Spleen (tissue), 11 donors: ENCODE data around the gene ZSCAN5A. TPM values are rescaled to one million over a fixed set of nuclear protein-coding genes. Genes with fewer than 3 reads are reported as not detected.
A peak's percentile ranks its signal among the peaks of the same experiment; 100 is the strongest.

Experiments
- DNase-seq: peaks from one replicate; pipeline ENCODE4 v3.0.0-alpha.2; 2020
- H3K27ac ChIP-seq, 8 donors: fragments of 200-600 bp; sonication (generic) in 7 of 8; 1 replicate in 4 of 8; 2 replicates in 4 of 8; pipeline versions ENCODE4 v1.5.0 to v1.8.0; 2016 to 2021; ENCODE audit warnings: inconsistent platforms in 4 of 8, mild to moderate bottlenecking in 4 of 8, moderate library complexity in 1 of 8
- H3K27me3 ChIP-seq, 7 donors: fragments of 200-600 bp; sonication (generic) in 6 of 7; replicated peaks in 1 of 7; 1 replicate in 4 of 7; 2 replicates in 3 of 7; pipeline versions ENCODE4 v1.5.0 to v1.8.0; 2016 to 2021; ENCODE audit warnings: inconsistent platforms in 3 of 7, mild to moderate bottlenecking in 1 of 7
- H3K36me3 ChIP-seq, 6 donors: fragments of 200-600 bp; sonication (generic) in 5 of 6; 1 replicate in 4 of 6; 2 replicates in 2 of 6; pipeline versions ENCODE4 v1.5.0 to v1.8.0; 2016 to 2021; ENCODE audit warnings: inconsistent platforms in 2 of 6
- H3K4me1 ChIP-seq, 6 donors: fragments of 200-600 bp; sonication (generic) in 5 of 6; 1 replicate in 3 of 6; 2 replicates in 3 of 6; pipeline versions ENCODE4 v1.5.0 to v1.8.0; 2016 to 2021; ENCODE audit warnings: inconsistent platforms in 3 of 6
- H3K4me3 ChIP-seq, 8 donors: fragments of 200-600 bp; sonication (generic) in 7 of 8; 1 replicate in 4 of 8; 2 replicates in 4 of 8; pipeline versions ENCODE4 v1.5.0 to v1.8.0; 2016 to 2021; ENCODE audit warnings: inconsistent platforms in 4 of 8, mild to moderate bottlenecking in 4 of 8, moderate library complexity in 2 of 8
- H3K9me3 ChIP-seq, 8 donors: fragments of 200-600 bp; sonication (generic) in 7 of 8; 1 replicate in 4 of 8; 2 replicates in 4 of 8; pipeline versions ENCODE4 v1.5.0 to v1.8.0; 2016 to 2021; ENCODE audit warnings: inconsistent platforms in 4 of 8
- POLR2A ChIP-seq, 3 donors: fragments of 450-650 bp; IDR thresholded peaks; one replicate each; pipeline ENCODE4 v1.5.1; 2017; ENCODE audit warnings: antibody characterized with exemption in 3 of 3, mild to moderate bottlenecking in 1 of 3
- POLR2AphosphoS5 ChIP-seq, 3 donors: sonication (generic); formaldehyde crosslinking; IDR thresholded peaks; one replicate each; pipeline ENCODE4 v1.5.1; 2017; ENCODE audit warnings: antibody characterized with exemption in 3 of 3
- WGBS, 5 donors: extraction: QIAGEN DNeasy Blood & Tissue Kit in 3 of 5; methylation state at CpG; one replicate each; pipeline versions ENCODE4 v1.1.5 to v1.1.7; 2013 to 2018; 5-methylcytosine and 5-hydroxymethylcytosine counted together
- intact Hi-C: fragments of 100-400 bp; cut with DNase I; formaldehyde crosslinking; loops from one replicate; pipeline ENCODE4 v1.15.0; 2023; ENCODE audit warnings: low total_unique reads
- polyA plus RNA-seq, 3 donors: library from polyadenylated mRNA; stranded (reverse); fragments of 200-250 nt; gene quantifications; one replicate each; pipeline ENCODE4 v1.2.1, GENCODE V29; 2013
- total RNA-seq, 7 donors: library from RNA; depleted of rRNA in 3 of 7; stranded (reverse); fragments of >200 nt in 3 of 7; fragmentation: NEBNext Ultra II Directional in 4 of 7; extraction: Animal tissue kit (Norgen Biotek cat#: 25700) in 4 of 7; gene quantifications; one replicate each; pipeline versions ENCODE4 v1.1.0 to v1.2.1, GENCODE V29; 2016 to 2021
- TF ChIP-seq, protein P1 (sequence below), 11 experiments: fragments of 200-600 bp in 7 of 11; fragments of 450-650 bp in 4 of 11; sonication (generic) in 4 of 11; IDR thresholded peaks in 8 of 11; conservative IDR thresholded peaks in 3 of 11; 1 replicate in 7 of 11; 2 replicates in 4 of 11; pipeline versions ENCODE4 v1.4.0 to v1.8.0; 2016 to 2021; ENCODE audit warnings: antibody characterized with exemption in 11 of 11, inconsistent platforms in 4 of 11, mild to moderate bottlenecking in 1 of 11
- donor health status: healthy with polysubstance abuse.
- donor health status: DM: no; HTN: no; CAD: no; lungs with moderate emphysema.
- donor health status: DM: no; HTN: no; CAD: no.
- donor health status: Bipolar disorder and iron deficiency.
- donor health status: healthy.
- donor health status: DM: no; HTN: no; CAD: no.
- donor health status: DM: yes; HTN: yes; CAD: no.

Gene ZSCAN5A
- total and polyA plus RNA-seq, 10 donors: 3.4 to 18.7 (median 7.1) TPM

GRCh38 chr19:56332695-56333094 is 18.1 kb upstream of the ZSCAN5A start:
- intact Hi-C loops: loop anchor here (5.0 kb wide), 1 partner anchor 80 kb away; no protein-coding TSS in a partner anchor
- no peaks in the 10 kb centered on the region for H3K27me3 ChIP-seq
- TF ChIP-seq POLR2AphosphoS5 (IDR thresholded peaks at IDR 0.05) (no peak), POLR2A (IDR thresholded peaks at IDR 0.05) (no peak)
- TF ChIP-seq, protein P1, sequence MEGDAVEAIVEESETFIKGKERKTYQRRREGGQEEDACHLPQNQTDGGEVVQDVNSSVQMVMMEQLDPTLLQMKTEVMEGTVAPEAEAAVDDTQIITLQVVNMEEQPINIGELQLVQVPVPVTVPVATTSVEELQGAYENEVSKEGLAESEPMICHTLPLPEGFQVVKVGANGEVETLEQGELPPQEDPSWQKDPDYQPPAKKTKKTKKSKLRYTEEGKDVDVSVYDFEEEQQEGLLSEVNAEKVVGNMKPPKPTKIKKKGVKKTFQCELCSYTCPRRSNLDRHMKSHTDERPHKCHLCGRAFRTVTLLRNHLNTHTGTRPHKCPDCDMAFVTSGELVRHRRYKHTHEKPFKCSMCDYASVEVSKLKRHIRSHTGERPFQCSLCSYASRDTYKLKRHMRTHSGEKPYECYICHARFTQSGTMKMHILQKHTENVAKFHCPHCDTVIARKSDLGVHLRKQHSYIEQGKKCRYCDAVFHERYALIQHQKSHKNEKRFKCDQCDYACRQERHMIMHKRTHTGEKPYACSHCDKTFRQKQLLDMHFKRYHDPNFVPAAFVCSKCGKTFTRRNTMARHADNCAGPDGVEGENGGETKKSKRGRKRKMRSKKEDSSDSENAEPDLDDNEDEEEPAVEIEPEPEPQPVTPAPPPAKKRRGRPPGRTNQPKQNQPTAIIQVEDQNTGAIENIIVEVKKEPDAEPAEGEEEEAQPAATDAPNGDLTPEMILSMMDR (IDR thresholded peaks at IDR 0.05 in 8 of 11, conservative IDR thresholded peaks at IDR 0.05 in 3 of 11): no peak
- no peaks in the 10 kb centered on the region for H3K36me3 ChIP-seq
- no peak overlapping the region for H3K27ac ChIP-seq
- H3K9me3 ChIP-seq: peaks cover 0 to 13% (median 8%) of the 10 kb centered on the region in 8 donors
- H3K4me3 ChIP-seq: no peak overlapping the region
- DNase-seq: no peak
- H3K4me1 ChIP-seq: no peaks in the 10 kb centered on the region

- TF ChIP-seq POLR2AphosphoS5 (IDR thresholded peaks at IDR 0.05): no peak
- TF ChIP-seq POLR2A (IDR thresholded peaks at IDR 0.05): no peak
- TF ChIP-seq, protein P1 (IDR thresholded peaks at IDR 0.05 in 8 of 11, conservative IDR thresholded peaks at IDR 0.05 in 3 of 11): no peak
- intact Hi-C loops: no loop called here
- DNase-seq: no peak
- WGBS, 5 donors: 19 to 37% (median 29%) methylated on average over 1 of the region's 1 CpG
- no peaks in the 10 kb centered on the region for H3K36me3 ChIP-seq
- H3K9me3 ChIP-seq: no peaks in the 10 kb centered on the region
- H3K4me1 ChIP-seq: peaks cover 0 to 30% (median 6%) of the 10 kb centered on the region in 6 donors
- H3K27ac ChIP-seq: no peak overlapping the region
- H3K4me3 ChIP-seq: no peak overlapping the region
- H3K27me3 ChIP-seq: no peaks in the 10 kb centered on the region
Observed at GRCh38 chr19:56324436-56324835, 9.8 kb upstream of the ZSCAN5A start.

DNA sequence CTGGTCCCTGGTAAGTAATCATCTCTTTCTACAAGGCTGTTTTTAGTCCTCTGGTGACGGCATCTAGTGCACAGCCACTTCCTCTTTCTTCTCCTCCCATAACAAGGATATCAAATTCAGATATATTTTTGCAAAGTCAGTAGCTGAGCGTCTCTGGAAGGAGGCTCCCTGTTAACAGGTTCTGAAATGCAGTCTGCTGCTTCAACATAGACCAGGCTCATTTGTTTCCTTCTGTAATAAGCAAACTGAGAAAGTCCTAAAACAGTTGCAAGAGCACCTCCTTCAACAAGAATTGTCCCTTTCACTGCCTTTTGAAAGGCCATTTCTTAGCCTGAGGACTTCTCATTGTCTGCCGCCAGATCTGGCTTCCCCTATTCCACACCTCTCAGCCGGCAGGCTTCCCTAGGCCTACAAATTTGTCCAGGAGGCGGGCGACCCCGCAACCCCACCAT is 7.4 kb upstream of the ZSCAN5A start:
- 37 to 54% (median 53%) methylated on average over 7 of the region's 7 CpGs for WGBS, 5 donors
- no peak for DNase-seq
- intact Hi-C loops: no loop called here
- no peaks in the 10 kb centered on the region for H3K27me3 ChIP-seq
- H3K36me3 ChIP-seq: no peaks in the 10 kb centered on the region
- H3K4me3 ChIP-seq: no peak overlapping the region
- H3K27ac ChIP-seq: peak overlapping the region in 4 of 8 donors; percentile 30 to 71 (median 62)
- TF ChIP-seq POLR2AphosphoS5 (IDR thresholded peaks at IDR 0.05): no peak
- TF ChIP-seq, protein P1 (IDR thresholded peaks at IDR 0.05 in 8 of 11, conservative IDR thresholded peaks at IDR 0.05 in 3 of 11): no peak
- TF ChIP-seq POLR2A (IDR thresholded peaks at IDR 0.05): no peak
- peaks cover 0 to 44% (median 7%) of the 10 kb centered on the region in 6 donors for H3K4me1 ChIP-seq
- H3K9me3 ChIP-seq: no peaks in the 10 kb centered on the region

- no peaks in the 10 kb centered on the region for H3K27me3 ChIP-seq
- WGBS, 5 donors: 70 to 93% (median 80%) methylated on average over 7 to 8 of the region's 8 CpGs
- peaks cover 0 to 44% (median 7%) of the 10 kb centered on the region in 6 donors for H3K4me1 ChIP-seq
- intact Hi-C loops: no loop called here
- DNase-seq: no peak
- TF ChIP-seq POLR2AphosphoS5 (IDR thresholded peaks at IDR 0.05): no peak
- TF ChIP-seq, protein P1 (IDR thresholded peaks at IDR 0.05 in 8 of 11, conservative IDR thresholded peaks at IDR 0.05 in 3 of 11): no peak
- no peak for TF ChIP-seq POLR2A (IDR thresholded peaks at IDR 0.05)
- H3K4me3 ChIP-seq: no peak overlapping the region
- H3K27ac ChIP-seq: peak overlapping the region in 4 of 8 donors; percentile 30 to 71 (median 62)
- H3K36me3 ChIP-seq: no peaks in the 10 kb centered on the region
- H3K9me3 ChIP-seq: no peaks in the 10 kb centered on the region
Observed at GRCh38 chr19:56321254-56321988, 6.8 kb upstream of the ZSCAN5A start.
